Neural progenitor cell (in vitro differentiated cells): ENCODE measurements around the gene SERGEF. TPM values are rescaled to one million over a fixed set of nuclear protein-coding genes. Genes with fewer than 3 reads are reported as not detected.

Experiments used
- DNase-seq: peaks from one replicate; pipeline ENCODE4 v3.0.0-alpha.2; 2016; ENCODE audit warnings: low spot score
- H2AFZ ChIP-seq: fragments of 200-600 bp; sonication (generic); replicated peaks from 2 replicates; pipeline ENCODE4 v1.6.1; 2016; ENCODE audit warnings: antibody characterized with exemption
- H3F3A ChIP-seq: fragments of 200-600 bp; sonication (generic); 2 replicates; pipeline ENCODE4 v1.6.1; 2016; ENCODE audit warnings: antibody characterized with exemption, low read depth
- H3K27ac ChIP-seq: fragments of 200-600 bp; sonication (generic); 2 replicates; pipeline ENCODE4 v1.5.1; 2016; ENCODE audit warnings: mild to moderate bottlenecking
- H3K27me3 ChIP-seq: fragments of 200-600 bp; sonication (generic); 2 replicates; pipeline ENCODE4 v1.6.1; 2016; ENCODE audit warnings: mild to moderate bottlenecking, moderate library complexity
- H3K36me3 ChIP-seq: fragments of 200-600 bp; sonication (generic); 2 replicates; pipeline ENCODE4 v1.5.1; 2016
- H3K4me1 ChIP-seq: fragments of 200-600 bp; sonication (generic); 2 replicates; pipeline ENCODE4 v1.6.1; 2016; ENCODE audit warnings: mixed run types
- H3K4me2 ChIP-seq: fragments of 200-600 bp; sonication (generic); 2 replicates; pipeline ENCODE4 v1.6.1; 2016
- H3K4me3 ChIP-seq: fragments of 200-600 bp; sonication (generic); 2 replicates; pipeline ENCODE4 v1.5.1; 2016
- H3K79me2 ChIP-seq: fragments of 200-600 bp; sonication (generic); 2 replicates; pipeline ENCODE4 v1.6.1; 2016; ENCODE audit warnings: low read depth
- H3K9ac ChIP-seq: fragments of 200-600 bp; sonication (generic); 2 replicates; pipeline ENCODE4 v1.6.1; 2016
- H3K9me3 ChIP-seq: fragments of 200-600 bp; sonication (generic); 2 replicates; pipeline ENCODE4 v1.5.1; 2016; ENCODE audit warnings: low read depth
- H4K20me1 ChIP-seq: fragments of 200-600 bp; sonication (generic); 2 replicates; pipeline ENCODE4 v1.6.1; 2016; ENCODE audit warnings: low read depth
- H3K27ac Mint-ChIP-seq: 3 replicates; pipeline ENCODE4 v1.8.0; 2021; ENCODE audit warnings: mixed read lengths
- H3K27me3 Mint-ChIP-seq: 2 replicates; pipeline ENCODE4 v1.8.0; 2022; ENCODE audit warnings: low read depth, mild to moderate bottlenecking, inconsistent platforms, moderate library complexity, mixed read lengths; ENCODE audit not compliant: insufficient read depth
- H3K36me3 Mint-ChIP-seq: 3 replicates; pipeline ENCODE4 v1.8.0; 2021; ENCODE audit warnings: mixed read lengths
- H3K4me1 Mint-ChIP-seq: 3 replicates; pipeline ENCODE4 v1.8.0; 2021; ENCODE audit warnings: mixed read lengths
- H3K4me3 Mint-ChIP-seq: 3 replicates; pipeline ENCODE4 v1.8.0; 2021; ENCODE audit warnings: mild to moderate bottlenecking, moderate library complexity, mixed read lengths
- H3K9me3 Mint-ChIP-seq: 3 replicates; pipeline ENCODE4 v1.8.0; 2020; ENCODE audit warnings: mixed read lengths
- CTCF ChIP-seq: fragments of 200-600 bp; sonication (generic); IDR thresholded peaks from 2 replicates; pipeline ENCODE4 v1.5.1; 2017; ENCODE audit warnings: antibody characterized with exemption, mild to moderate bottlenecking
- EZH2 ChIP-seq: fragments of 200-600 bp; sonication (generic); IDR thresholded peaks from 2 replicates; pipeline ENCODE4 v1.6.1; 2017; ENCODE audit warnings: antibody characterized with exemption, mild to moderate bottlenecking, moderate library complexity
- EZH2phosphoT487 ChIP-seq: fragments of 200-600 bp; sonication (generic); IDR thresholded peaks from 2 replicates; pipeline ENCODE4 v1.6.1; 2017; ENCODE audit warnings: antibody characterized with exemption
- total RNA-seq: library from RNA; depleted of rRNA; stranded (reverse); fragments of >200 nt; gene quantifications from 2 replicates; pipeline ENCODE4 v1.2.3, GENCODE V29; 2015; ENCODE audit warnings: low replicate concordance

SERGEF gene
- total RNA-seq, 1 donor from 2014 or later: 35.1 TPM

GRCh38 chr11:17958446-17958845, 54.4 kb downstream of the SERGEF start:
- H3K36me3 ChIP-seq: no peaks in the 10 kb centered on the region

GRCh38 chr11:17954395-17955252, 58.2 kb downstream of the SERGEF start:
- Mint-ChIP-seq H3K27me3 (peaks cover 2% of the 10 kb centered on the region), H3K27ac (no peak overlapping the region)

More at GRCh38 chr11:17958446-17958845, 54.4 kb downstream of the SERGEF start:
- Mint-ChIP-seq H3K36me3 (peaks cover 14% of the 10 kb centered on the region), H3K27me3 (peaks cover 2% of the 10 kb centered on the region), H3K4me3 (no peak overlapping the region), H3K4me1 (peaks cover 7% of the 10 kb centered on the region), H3K9me3 (no peaks in the 10 kb centered on the region), H3K27ac (no peak overlapping the region)
- Histone ChIP-seq H2AFZ (no peak overlapping the region), H3K4me1 (no peaks in the 10 kb centered on the region), H3K27me3 (no peaks in the 10 kb centered on the region), H3F3A (no peaks in the 10 kb centered on the region), H3K4me2 (no peak overlapping the region), H3K4me3 (no peak overlapping the region), H3K27ac (no peak overlapping the region), H4K20me1 (no peaks in the 10 kb centered on the region), H3K9me3 (no peaks in the 10 kb centered on the region), H3K9ac (no peak overlapping the region), H3K79me2 (no peaks in the 10 kb centered on the region)
- TF ChIP-seq EZH2phosphoT487 (no peak), EZH2 (no peak), CTCF (no peak)
- no peak for DNase-seq

GRCh38 chr11:17952487-17952886, 60.4 kb downstream of the SERGEF start:
- Histone ChIP-seq H3K27me3 (no peaks in the 10 kb centered on the region), H3K4me1 (no peaks in the 10 kb centered on the region)
- no peak overlapping the region for H3K27ac Mint-ChIP-seq

More at GRCh38 chr11:17954395-17955252, 58.2 kb downstream of the SERGEF start:
- no peak overlapping the region for H2AFZ ChIP-seq
- no peaks in the 10 kb centered on the region for H3K9me3 Mint-ChIP-seq
- H3K79me2 ChIP-seq: no peaks in the 10 kb centered on the region
- peaks cover 13% of the 10 kb centered on the region for H3K36me3 Mint-ChIP-seq
- H3K36me3 ChIP-seq: no peaks in the 10 kb centered on the region
- H3K4me1 ChIP-seq: no peaks in the 10 kb centered on the region
- no peak overlapping the region for H3K4me2 ChIP-seq
- no peaks in the 10 kb centered on the region for H3K9me3 ChIP-seq
- no peaks in the 10 kb centered on the region for H3F3A ChIP-seq
- no peaks in the 10 kb centered on the region for H3K27me3 ChIP-seq
- no peak overlapping the region for H3K4me3 Mint-ChIP-seq
- H3K4me3 ChIP-seq: no peak overlapping the region
- DNase-seq: no peak
- H3K4me1 Mint-ChIP-seq: peaks cover 7% of the 10 kb centered on the region
- no peak overlapping the region for H3K27ac ChIP-seq
- H4K20me1 ChIP-seq: no peaks in the 10 kb centered on the region
- TF ChIP-seq EZH2phosphoT487: no peak
- no peak for TF ChIP-seq EZH2
- no peak for TF ChIP-seq CTCF
- no peak overlapping the region for H3K9ac ChIP-seq

More at GRCh38 chr11:17952487-17952886, 60.4 kb downstream of the SERGEF start:
- Histone ChIP-seq H2AFZ (no peak overlapping the region), H3K9ac (no peak overlapping the region), H4K20me1 (no peaks in the 10 kb centered on the region), H3F3A (no peaks in the 10 kb centered on the region), H3K36me3 (no peaks in the 10 kb centered on the region), H3K79me2 (no peaks in the 10 kb centered on the region), H3K4me3 (no peak overlapping the region), H3K27ac (no peak overlapping the region), H3K9me3 (no peaks in the 10 kb centered on the region), H3K4me2 (no peak overlapping the region)
- H3K36me3 Mint-ChIP-seq: peaks cover 11% of the 10 kb centered on the region
- no peak overlapping the region for H3K4me3 Mint-ChIP-seq
- TF ChIP-seq EZH2phosphoT487 (no peak), EZH2 (no peak), CTCF (no peak)
- H3K9me3 Mint-ChIP-seq: no peaks in the 10 kb centered on the region
- DNase-seq: no peak
- peaks cover 2% of the 10 kb centered on the region for H3K27me3 Mint-ChIP-seq
- peaks cover 7% of the 10 kb centered on the region for H3K4me1 Mint-ChIP-seq
